Activated T-helper 1 cell treated with Interleukin-2 at 50 U/mL for 16 hours (primary cell): Measurements from ENCODE around the gene KLF1.
"Not testable (repeated sequence)": the region's sequence is repeated elsewhere in the genome, so short reads cannot be mapped to it uniquely, and the experiment has no call there.

ENCODE experiments used
- DNase-seq: peaks from one replicate; pipeline ENCODE4 v3.0.0-alpha.2; 2020; ENCODE audit warnings: low read depth

KLF1 gene

DNA sequence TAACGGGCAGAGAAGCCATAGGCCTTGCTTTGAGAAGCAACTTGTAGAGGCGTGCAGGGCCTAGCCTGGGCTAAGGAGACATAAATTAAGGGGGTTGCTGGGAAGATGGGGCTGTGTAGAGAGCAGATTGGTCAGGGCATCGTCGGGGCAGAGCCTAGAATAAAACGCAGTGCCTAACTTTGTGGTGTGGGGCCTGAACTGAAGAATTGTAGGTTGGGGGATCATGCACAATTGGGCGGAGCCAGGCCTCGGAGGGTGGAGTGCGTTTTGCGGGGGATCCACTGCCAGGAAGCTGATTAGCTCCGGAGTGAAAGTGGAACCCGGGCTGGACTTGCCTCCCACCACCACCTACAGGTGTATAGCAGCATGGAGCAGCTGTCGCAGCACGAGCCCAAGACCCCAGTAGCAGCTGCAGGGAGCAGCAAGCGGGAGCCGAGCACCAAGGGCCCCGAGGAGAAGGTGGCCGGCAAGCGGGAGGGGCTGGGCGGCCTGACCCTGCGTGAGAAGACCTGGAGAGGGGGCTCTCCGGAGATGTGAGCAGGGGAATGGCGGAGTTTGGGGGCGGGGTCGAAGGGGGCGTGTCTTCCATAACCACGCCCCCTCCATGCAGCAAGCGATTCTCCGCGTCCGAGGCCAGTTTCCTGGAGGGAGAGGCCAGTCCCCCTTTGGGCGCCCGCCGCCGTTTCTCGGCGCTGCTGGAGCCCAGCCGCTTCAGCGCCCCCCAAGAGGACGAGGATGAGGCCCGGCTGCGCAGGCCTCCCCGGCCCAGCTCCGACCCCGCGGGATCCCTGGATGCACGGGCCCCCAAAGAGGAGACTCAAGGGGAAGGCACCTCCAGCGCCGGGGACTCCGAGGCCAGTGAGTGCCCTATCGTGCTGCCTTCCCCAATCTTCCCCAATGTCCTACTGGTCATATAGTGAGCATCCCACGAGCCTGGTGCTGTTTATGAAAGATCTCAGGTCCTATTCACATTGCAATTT is 19.6 kb downstream of the KLF1 start:
- peak; percentile 41 for DNase-seq

DNA sequence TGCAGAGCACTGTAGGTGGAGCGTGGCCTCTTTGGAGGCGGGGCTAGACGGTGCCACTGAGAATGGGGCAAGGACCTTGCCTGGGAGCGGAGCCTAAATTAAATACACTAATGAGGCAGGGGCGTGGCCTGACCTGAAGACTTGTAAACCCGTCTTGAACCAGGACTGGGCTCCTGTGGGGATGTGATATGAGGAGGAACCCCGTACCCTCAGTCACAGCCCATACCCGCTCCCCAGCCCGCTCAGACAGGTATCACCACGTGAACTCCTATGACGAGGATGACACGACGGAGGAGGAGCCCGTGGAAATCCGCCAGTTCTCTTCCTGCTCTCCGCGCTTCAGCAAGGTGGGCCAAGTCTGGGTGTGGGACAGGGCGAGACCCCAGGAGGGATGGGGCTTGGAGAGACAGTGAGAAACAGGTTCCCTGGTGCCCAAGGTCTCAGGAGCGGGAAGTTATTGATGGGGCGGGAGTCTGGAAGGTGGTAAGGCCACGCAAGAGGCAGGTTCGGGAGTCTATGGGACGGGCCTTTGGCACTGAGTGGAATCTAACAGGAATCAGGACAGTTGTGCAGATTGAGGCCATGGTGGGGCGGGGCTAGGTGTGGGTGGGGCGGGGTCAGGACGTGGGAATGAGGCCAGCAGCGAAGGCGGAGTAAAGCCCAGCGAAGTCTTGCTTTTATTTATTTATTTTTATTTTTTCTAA is 20.4 kb downstream of the KLF1 start:
- DNase-seq, result no peak

GRCh38 chr19:12865746-12866415 is 21.1 kb downstream of the KLF1 start:
- no peak for DNase-seq

DNA sequence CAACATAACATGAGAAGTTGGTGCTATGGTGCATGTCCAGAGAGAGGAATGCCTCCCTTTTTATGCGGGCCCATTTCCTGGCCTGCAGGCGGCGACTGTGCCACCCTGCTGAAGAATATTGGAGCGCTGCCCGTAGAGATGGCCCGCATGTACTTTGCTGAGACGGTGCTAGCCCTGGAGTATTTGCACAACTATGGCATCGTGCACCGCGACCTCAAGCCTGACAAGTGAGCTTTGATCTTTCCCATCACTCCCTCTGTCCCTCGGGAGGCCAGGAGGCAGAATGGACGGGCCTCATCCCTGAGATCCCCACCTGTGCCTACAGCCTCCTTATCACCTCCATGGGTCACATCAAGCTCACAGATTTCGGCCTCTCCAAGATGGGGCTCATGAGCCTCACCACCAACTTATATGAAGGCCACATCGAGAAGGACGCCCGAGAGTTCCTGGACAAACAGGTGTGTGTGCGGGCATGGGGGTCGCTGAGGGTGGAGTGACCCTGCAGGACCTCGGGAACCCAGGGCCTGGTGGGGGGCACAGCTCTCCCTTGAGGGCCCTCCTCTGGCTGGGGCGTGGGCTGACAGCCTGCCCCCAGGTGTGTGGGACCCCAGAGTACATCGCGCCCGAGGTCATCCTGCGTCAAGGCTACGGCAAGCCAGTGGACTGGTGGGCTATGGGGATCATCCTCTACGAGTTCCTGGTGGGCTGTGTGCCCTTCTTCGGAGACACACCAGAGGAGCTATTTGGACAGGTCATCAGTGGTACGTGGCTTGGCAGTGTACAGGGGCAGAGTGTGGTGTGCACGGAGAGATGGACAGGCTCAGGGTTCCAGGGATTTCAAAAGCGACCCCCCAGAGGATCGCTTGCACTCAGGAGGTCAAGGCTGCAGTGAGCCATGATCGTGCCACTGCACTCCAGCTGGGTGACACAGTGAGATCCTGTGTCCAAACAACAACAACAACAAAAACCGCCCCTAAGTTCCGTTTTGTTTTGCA is 22.0 kb downstream of the KLF1 start:
- no peak for DNase-seq

DNA sequence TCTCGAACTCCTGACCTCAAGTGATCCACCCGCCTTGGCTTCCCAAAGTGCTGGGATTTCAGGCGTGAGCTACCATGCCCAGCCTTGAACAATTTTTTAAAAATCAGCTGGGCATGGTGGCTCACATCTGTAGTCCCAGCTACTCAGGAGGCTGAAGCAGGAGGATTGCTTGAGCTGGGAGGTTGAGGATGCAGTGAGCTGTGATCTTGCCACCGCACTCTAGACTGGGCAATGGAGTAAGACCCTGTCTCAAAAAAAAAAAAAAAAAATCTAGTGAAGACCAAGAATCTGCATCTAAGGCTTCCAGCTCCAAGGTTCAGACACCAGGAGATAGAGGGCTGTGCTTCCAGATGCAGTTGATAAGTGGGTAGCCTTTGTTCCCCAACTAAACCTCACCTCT is 22.9 kb downstream of the KLF1 start:
- no peak for DNase-seq

DNA sequence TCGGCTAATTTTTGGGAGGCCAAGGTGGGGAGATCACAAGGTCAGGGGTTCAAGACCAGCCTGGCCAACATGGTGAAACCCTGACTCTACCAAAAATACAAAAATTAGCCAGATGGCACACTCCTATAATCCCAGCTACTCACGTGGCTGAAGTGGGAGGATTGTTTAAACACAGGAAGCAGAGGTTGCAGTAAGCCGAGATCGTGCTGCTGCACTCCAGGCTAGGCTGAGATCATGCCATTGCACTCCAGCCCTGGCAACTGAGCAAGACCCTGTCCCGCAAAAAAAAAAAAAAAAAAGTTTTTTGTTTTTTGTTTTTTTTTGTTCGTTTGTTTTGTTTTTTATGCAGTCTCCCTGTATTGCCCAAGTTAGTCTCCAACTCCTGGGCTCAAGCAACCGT is 27.5 kb downstream of the KLF1 start:
- no peak for DNase-seq

GRCh38 chr19:12858041-12858928 is 28.7 kb downstream of the KLF1 start:
- no peak for DNase-seq

DNA sequence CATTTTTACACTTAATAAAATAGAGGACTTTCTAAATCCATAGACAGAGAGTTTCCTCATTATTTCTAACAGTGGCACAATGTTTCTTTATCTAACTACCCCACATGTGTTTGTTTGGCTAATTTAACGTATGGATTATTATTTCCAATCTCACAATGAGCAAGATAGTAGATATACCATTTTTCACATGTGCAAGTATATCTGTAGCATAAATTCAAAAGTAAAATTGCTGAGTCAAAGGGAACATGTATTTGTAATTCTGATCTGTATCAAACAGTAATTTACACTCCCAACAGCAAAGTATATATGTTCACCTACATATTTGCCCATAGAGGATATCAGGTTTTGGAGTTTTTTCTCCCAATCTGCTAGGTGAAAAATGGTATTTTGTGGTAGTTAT is 30.3 kb downstream of the KLF1 start:
- no peak for DNase-seq

- DNase-seq, result peak; percentile 73
These were observed 39.6 kb downstream of the KLF1 start for GRCh38 chr19:12847159-12848139.

GRCh38 chr19:12846613-12847012 is 40.4 kb downstream of the KLF1 start:
- not testable (repeated sequence) for DNase-seq

DNA sequence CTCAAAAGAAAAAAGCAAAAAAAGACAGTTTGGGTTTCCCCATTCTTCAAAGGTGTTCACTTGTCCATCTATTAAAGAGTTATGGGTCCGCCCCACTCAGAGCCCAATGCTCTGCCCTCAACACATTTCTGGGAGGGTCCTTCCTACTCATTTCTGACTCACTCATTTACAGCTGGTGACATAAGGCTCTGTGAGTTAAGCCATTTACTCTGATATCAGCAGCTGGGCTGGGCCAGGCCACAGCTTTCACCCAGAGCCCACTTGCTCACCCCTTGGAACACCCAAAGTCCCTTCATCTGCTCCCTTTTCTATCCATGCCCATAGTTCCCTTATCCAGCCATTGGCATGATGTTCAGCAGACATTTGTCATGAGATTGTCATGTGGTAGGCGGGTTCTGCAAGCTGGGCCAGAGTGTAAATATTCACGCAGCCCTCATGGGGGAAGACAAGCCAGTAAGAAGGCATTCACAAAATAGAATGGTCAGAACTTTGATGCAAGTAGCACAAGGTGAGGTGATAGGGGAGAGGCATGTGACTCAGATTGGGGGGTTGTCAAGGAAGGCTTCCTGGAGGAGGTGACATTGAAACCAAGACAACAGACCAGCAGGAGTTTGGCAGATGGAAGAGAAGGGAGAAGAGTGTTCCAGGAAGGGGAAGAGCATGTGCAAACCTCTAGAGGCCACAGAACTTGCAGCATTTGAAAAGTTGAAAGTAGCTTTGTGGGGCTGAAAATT is 42.8 kb downstream of the KLF1 start:
- no peak for DNase-seq

- no peak for DNase-seq
These were observed 43.7 kb downstream of the KLF1 start for GRCh38 chr19:12843328-12843727.

GRCh38 chr19:12842511-12842910 is 44.5 kb downstream of the KLF1 start:
- no peak for DNase-seq

- no peak for DNase-seq
These were observed 45.9 kb downstream of the KLF1 start for GRCh38 chr19:12841094-12841493.

- no peak for DNase-seq
These were observed 46.6 kb downstream of the KLF1 start for GRCh38 chr19:12840091-12841079.

DNA sequence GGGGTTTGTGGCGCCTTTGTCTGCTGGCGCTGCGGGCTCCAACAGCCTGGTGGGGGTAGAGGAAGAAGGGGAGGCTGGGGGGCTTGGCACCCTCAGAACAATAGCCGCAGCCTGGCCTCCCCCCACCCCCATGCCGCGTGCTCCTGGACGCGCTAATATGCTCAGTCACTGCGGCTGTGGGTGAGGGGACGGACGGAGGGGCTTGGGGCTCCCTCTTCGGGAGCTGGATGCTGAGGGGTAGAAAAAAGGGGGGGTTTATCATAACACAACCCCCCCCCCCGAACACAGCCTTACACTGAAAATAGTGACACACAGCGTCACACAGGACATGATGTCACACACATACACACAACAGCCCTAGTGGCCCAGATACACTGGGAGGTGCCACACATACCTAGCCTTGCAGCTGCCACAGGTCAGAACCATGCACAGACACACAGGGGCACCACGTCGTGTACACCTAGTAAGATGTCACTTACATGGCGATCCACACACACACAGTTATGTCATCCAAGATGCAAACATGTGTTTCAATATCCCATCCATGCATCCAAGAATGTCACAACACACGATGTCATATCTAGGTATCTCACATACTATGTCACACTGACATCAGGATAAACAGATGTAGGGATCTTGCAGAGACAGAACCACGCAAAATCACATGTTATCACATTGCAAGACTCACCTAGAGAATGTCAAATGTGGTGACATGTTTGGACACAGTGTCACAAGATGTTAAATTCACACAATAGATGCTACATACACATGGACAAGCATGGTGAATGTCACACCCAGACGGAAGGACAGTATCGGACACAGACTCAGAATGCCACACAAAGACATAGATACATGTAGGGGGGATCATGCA is 47.9 kb downstream of the KLF1 start:
- DNase-seq, result no peak
